Stimulated activated naive CD4-positive, alpha-beta T cell (primary cell): ENCODE data around the gene MMP17.
"Not testable (repeated sequence)": the region's sequence is repeated elsewhere in the genome, so short reads cannot be mapped to it uniquely, and the experiment has no call there.

Source experiments
- DNase-seq, 6 experiments: peaks; one replicate each; lab custom pipeline; 2025; lab: John Stamatoyannopoulos, UW

MMP17 gene

GRCh38 chr12:131865180-131865875, 37.1 kb downstream of the MMP17 start:
- DNase-seq: no peak

GRCh38 chr12:131867471-131867870, 39.3 kb downstream of the MMP17 start:
- no peak for DNase-seq

- DNase-seq: no peak
Observed at GRCh38 chr12:131867891-131868675, 39.9 kb downstream of the MMP17 start.

GRCh38 chr12:131869871-131870418, 41.8 kb downstream of the MMP17 start:
- DNase-seq: no peak

- no peak for DNase-seq
Observed at GRCh38 chr12:131871677-131872076, 43.5 kb downstream of the MMP17 start.

- no peak for DNase-seq
Observed at GRCh38 chr12:131872154-131873051, 44.2 kb downstream of the MMP17 start.

GRCh38 chr12:131873293-131873692, 45.1 kb downstream of the MMP17 start:
- no peak for DNase-seq

- not testable (repeated sequence) for DNase-seq
Observed at GRCh38 chr12:131874972-131875371, 46.8 kb downstream of the MMP17 start.

GRCh38 chr12:131877216-131877615, 49.0 kb downstream of the MMP17 start:
- DNase-seq: not testable (repeated sequence)

- DNase-seq: not testable (repeated sequence)
Observed at GRCh38 chr12:131878436-131878835, 50.2 kb downstream of the MMP17 start.

- no peak for DNase-seq
Observed at GRCh38 chr12:131882804-131883520, 54.8 kb downstream of the MMP17 start.

- no peak for DNase-seq
Observed at GRCh38 chr12:131883521-131883900, 55.3 kb downstream of the MMP17 start.

- DNase-seq: not testable (repeated sequence)
Observed at GRCh38 chr12:131885076-131885475, 56.9 kb downstream of the MMP17 start.

GRCh38 chr12:131885543-131886057, 57.4 kb downstream of the MMP17 start:
- no peak for DNase-seq

GRCh38 chr12:131891722-131892121, 63.5 kb downstream of the MMP17 start:
- DNase-seq: not testable (repeated sequence)

GRCh38 chr12:131892711-131893604, 64.8 kb downstream of the MMP17 start:
- DNase-seq: peak in 1 of 6 experiments; percentile 9

- peak in 2 of 6 experiments; percentile 16 to 25 for DNase-seq
Observed at GRCh38 chr12:131893605-131894312, 65.6 kb downstream of the MMP17 start.

GRCh38 chr12:131894313-131894860, 66.2 kb downstream of the MMP17 start, which contains the start of gene ULK1:
TSS of gene ULK1 (plus strand) at chr12:131894622. CDS start at chr12:131895002, 380 bp downstream.
- peak; percentile 76 to 92 (median 90) for DNase-seq
